Endothelial cell of umbilical vein (primary cell): ENCODE data around the gene GXYLT2. TPM values are rescaled to one million over a fixed set of nuclear protein-coding genes. Genes with fewer than 3 reads are reported as not detected.

ENCODE experiments used
- BruUV-seq: library from RNA; stranded (reverse); fragments of 400-500 nt; replicated peaks from 2 replicates; lab custom pipeline; 2021; lab: Mats Ljungman, UMichigan
- CTCF ChIA-PET: fragments of 300-600, 350-600 bp; sonication (Branson Sonifier 250); formaldehyde crosslinking; loops from one replicate; lab custom pipeline; 2021; ENCODE audit warnings: antibody characterized with exemption, inconsistent platforms; lab: Charles Lee
- POLR2A ChIA-PET: fragments of 300-600, 350-600 bp; sonication (Branson Sonifier 250); formaldehyde crosslinking; loops from one replicate; lab custom pipeline; 2021; ENCODE audit warnings: antibody characterized with exemption, inconsistent platforms; lab: Charles Lee
- DNase-seq: peaks from one replicate; pipeline ENCODE4 v3.0.0-alpha.2; 2011; ENCODE audit warnings: low read depth, low spot score
- FAIRE-seq: peaks from 2 replicates; lab custom pipeline; 2011; peaks lifted over from hg19 to GRCh38; lab: Jason Lieb, UNC
- H2AFZ ChIP-seq: 2 replicates; pipeline ENCODE4 v1.6.0; 2012; ENCODE audit warnings: low read depth, low read length, control low read depth, inconsistent platforms
- H3K27ac ChIP-seq: 2 replicates; pipeline ENCODE4 v1.5.1; 2011; ENCODE audit warnings: low read depth, mild to moderate bottlenecking, control low read depth, low read length, moderate library complexity; ENCODE audit not compliant: insufficient read depth
- H3K27me3 ChIP-seq, 2 experiments: 2 replicates each; pipeline versions ENCODE4 v1.6.0 to v1.6.1; 2011; ENCODE audit warnings: low read length in 2 of 2, mixed read lengths in 1 of 2; ENCODE audit not compliant: control insufficient read depth in 2 of 2, insufficient read depth in 2 of 2
- H3K36me3 ChIP-seq, 2 experiments: 2 replicates in 1 of 2; 3 replicates in 1 of 2; pipeline ENCODE4 v1.5.1; 2011; ENCODE audit warnings: low read length in 2 of 2, mild to moderate bottlenecking in 1 of 2, moderate library complexity in 1 of 2; ENCODE audit not compliant: control insufficient read depth in 2 of 2, insufficient read depth in 2 of 2; ENCODE audit errors: extremely low read depth in 1 of 2
- H3K4me1 ChIP-seq: 3 replicates; pipeline ENCODE4 v1.5.1; 2011; ENCODE audit warnings: mild to moderate bottlenecking, low read length; ENCODE audit not compliant: control insufficient read depth, insufficient read depth; ENCODE audit errors: extremely low read depth
- H3K4me2 ChIP-seq: 2 replicates; pipeline ENCODE4 v1.6.1; 2011; ENCODE audit warnings: low read length, control low read depth, mixed read lengths; ENCODE audit not compliant: insufficient read depth
- H3K4me3 ChIP-seq, 3 experiments: fragments of 200-600 bp in 1 of 3; sonication (generic), shearing (Covaris generic) in 1 of 3; replicated peaks in 1 of 3; 2 replicates each; pipeline ENCODE4 v1.5.1; 2011 to 2016; ENCODE audit warnings: control low read depth in 3 of 3, low read length in 3 of 3, mild to moderate bottlenecking in 2 of 3, inconsistent platforms in 1 of 3, low read depth in 1 of 3, moderate library complexity in 1 of 3; ENCODE audit not compliant: insufficient read depth in 1 of 3
- H3K79me2 ChIP-seq: 2 replicates; pipeline ENCODE4 v1.6.0; 2012; ENCODE audit warnings: low read length, inconsistent platforms; ENCODE audit not compliant: control insufficient read depth, insufficient read depth
- H3K9ac ChIP-seq: replicated peaks from 2 replicates; pipeline ENCODE3; 2011; ENCODE audit warnings: low read length, control low read depth; ENCODE audit not compliant: insufficient read depth; ENCODE audit errors: extremely low read depth
- H3K9me1 ChIP-seq: replicated peaks from 3 replicates; pipeline ENCODE4 v1.6.0; 2011; ENCODE audit warnings: mild to moderate bottlenecking, low read length; ENCODE audit not compliant: control insufficient read depth, insufficient read depth; ENCODE audit errors: extremely low read depth
- H3K9me3 ChIP-seq: replicated peaks from 2 replicates; pipeline ENCODE4 v1.5.1; 2012; ENCODE audit warnings: low read length, inconsistent platforms; ENCODE audit not compliant: control insufficient read depth, insufficient read depth
- H4K20me1 ChIP-seq: replicated peaks from 2 replicates; pipeline ENCODE3; 2011; ENCODE audit warnings: mild to moderate bottlenecking, low read length; ENCODE audit not compliant: control insufficient read depth, insufficient read depth; ENCODE audit errors: extremely low read depth
- CTCF ChIP-seq, 2 donors: IDR thresholded peaks; 1 replicate in 1 of 2; 2 replicates in 1 of 2; pipeline ENCODE4 v1.5.1; 2011; ENCODE audit warnings: low read length in 2 of 2, mild to moderate bottlenecking in 2 of 2, moderate library complexity in 2 of 2, control low read depth in 1 of 2, inconsistent platforms in 1 of 2, low read depth in 1 of 2; ENCODE audit not compliant: insufficient read depth in 1 of 2; ENCODE audit errors: extremely low read depth in 1 of 2
- EZH2 ChIP-seq: IDR thresholded peaks from 2 replicates; pipeline ENCODE4 v1.6.1; 2012; ENCODE audit warnings: borderline replicate concordance, low read depth, mild to moderate bottlenecking, moderate library complexity, low read length, inconsistent platforms; ENCODE audit not compliant: severe bottlenecking
- FOS ChIP-seq: IDR thresholded peaks from 2 replicates; pipeline ENCODE4 v1.6.1; 2011; ENCODE audit warnings: mild to moderate bottlenecking, low read length, moderate library complexity, borderline replicate concordance; ENCODE audit not compliant: insufficient read depth
- GATA2 ChIP-seq: IDR thresholded peaks from 2 replicates; pipeline ENCODE4 v1.7.0; 2011; ENCODE audit warnings: low read depth, mild to moderate bottlenecking, moderate library complexity, mixed read lengths, low read length; ENCODE audit not compliant: insufficient read length, insufficient read depth
- JUN ChIP-seq: IDR thresholded peaks from 2 replicates; pipeline ENCODE4 v1.6.1; 2011; ENCODE audit warnings: borderline replicate concordance, low read depth; ENCODE audit not compliant: insufficient read length, insufficient read depth
- MYC ChIP-seq: IDR thresholded peaks from one replicate; pipeline ENCODE4 v1.6.1; 2011; ENCODE audit warnings: mild to moderate bottlenecking, low read depth, low read length
- POLR2A ChIP-seq: IDR thresholded peaks from 2 replicates; pipeline ENCODE4 v1.6.1; 2012; ENCODE audit warnings: low read depth, mild to moderate bottlenecking, control low read depth, low read length
- POLR2AphosphoS5 ChIP-seq: IDR thresholded peaks from 2 replicates; pipeline ENCODE4 v1.6.1; 2012; ENCODE audit warnings: low read depth, mild to moderate bottlenecking, control low read depth, low read length, moderate library complexity; ENCODE audit not compliant: insufficient read depth
- dilution Hi-C: fragments of 300-500 bp; cut with MboI; formaldehyde crosslinking; loops from one replicate; pipeline ENCODE4 v1.15.0; 2019; ENCODE audit warnings: low sequenced_read_pairs; ENCODE audit not compliant: extremely low pct_ligation_motif_present
- intact Hi-C: fragments of 100-400 bp; cut with micrococcal nuclease; formaldehyde crosslinking; loops from one replicate; pipeline ENCODE4 v1.10.0; 2022
- polyA plus RNA-seq, 4 experiments: library from polyadenylated mRNA; depleted of rRNA in 3 of 4; stranded (reverse) in 3 of 4; unstranded in 1 of 4; fragments of >200 nt; gene quantifications; 2 replicates each; pipeline versions ENCODE4 v1.2.1 to v1.2.3, GENCODE V29; 2011 to 2012; ENCODE audit warnings: missing spikeins in 1 of 4
- total RNA-seq: library from RNA; stranded (reverse); gene quantifications from 2 replicates; pipeline ENCODE4 v1.2.3, GENCODE V29; 2021
- TF ChIP-seq, protein P1 (sequence below): IDR thresholded peaks from 2 replicates; pipeline ENCODE4 v1.6.1; 2011; ENCODE audit not compliant: insufficient read depth, insufficient read length

Gene GXYLT2
- total and polyA plus RNA-seq, 2 donors (not counting 3 experiments of a cell fraction or from before 2014, with no cell fraction given) = 0.07 to 0.24 TPM

DNA sequence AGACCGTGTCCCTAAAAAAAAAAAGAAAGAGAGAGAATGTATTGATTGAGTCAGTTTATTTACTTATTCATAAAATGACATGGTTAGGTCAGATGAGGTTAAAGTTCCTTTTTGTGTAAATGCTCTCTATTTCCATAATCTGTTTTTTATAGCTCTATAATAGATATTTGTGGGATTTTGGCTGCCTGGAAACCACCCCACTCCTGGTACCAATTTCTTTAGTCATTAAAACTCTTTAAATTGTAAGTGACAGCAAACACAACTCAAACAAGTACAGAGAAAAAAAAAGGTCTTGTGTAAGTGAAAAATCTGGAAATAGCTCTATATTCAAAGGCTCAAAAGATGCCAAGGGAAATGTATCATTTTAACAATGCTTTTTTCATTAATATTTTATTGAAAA, 97.7 kb downstream of the GXYLT2 start:
- dilution Hi-C loops (no loop called here), intact Hi-C loops (no loop called here)
- DNase-seq (no peak), FAIRE-seq (no peak)
- CTCF ChIA-PET = interaction anchor here (1.0 kb wide), 1 partner anchor 11 kb away, joined by 3 read pairs; the partner anchor contains the start of gene PPP4R2
- no peaks in the 10 kb centered on the region for H4K20me1 ChIP-seq
- H3K4me2 ChIP-seq = no peak overlapping the region
- H3K79me2 ChIP-seq = no peaks in the 10 kb centered on the region
- TF ChIP-seq JUN (no peak), POLR2AphosphoS5 (no peak), MYC (no peak), CTCF (IDR thresholded peaks at IDR 0.05; ENCODE audit: extremely low read depth in 1 of 2, insufficient read depth in 1 of 2, low read depth in 1 of 2, low read length in 2 of 2) (no peak), POLR2A (no peak), GATA2 (no peak), EZH2 (no peak), FOS (no peak)
- TF ChIP-seq, protein P1, sequence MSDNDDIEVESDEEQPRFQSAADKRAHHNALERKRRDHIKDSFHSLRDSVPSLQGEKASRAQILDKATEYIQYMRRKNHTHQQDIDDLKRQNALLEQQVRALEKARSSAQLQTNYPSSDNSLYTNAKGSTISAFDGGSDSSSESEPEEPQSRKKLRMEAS = no peak
- H3K9ac ChIP-seq = no peak overlapping the region
- BruUV-seq = no TSS peak
- H3K36me3 ChIP-seq = no peaks in the 10 kb centered on the region
- H3K9me1 ChIP-seq = no peaks in the 10 kb centered on the region
- no peak overlapping the region for H3K4me3 ChIP-seq
- H3K27me3 ChIP-seq = peaks cover 3% of the 10 kb centered on the region in 2 experiments
- H3K27ac ChIP-seq = no peak overlapping the region
- no peak overlapping the region for H2AFZ ChIP-seq
- POLR2A ChIA-PET = no interaction called here
- H3K9me3 ChIP-seq = no peaks in the 10 kb centered on the region
- H3K4me1 ChIP-seq = no peaks in the 10 kb centered on the region
